ENCODE measurements around the gene SUCLG2.
"Not testable (repeated sequence)": the region's sequence is repeated elsewhere in the genome, so short reads cannot be mapped to it uniquely, and the experiment has no call there.

The SUCLG2 gene

DNA sequence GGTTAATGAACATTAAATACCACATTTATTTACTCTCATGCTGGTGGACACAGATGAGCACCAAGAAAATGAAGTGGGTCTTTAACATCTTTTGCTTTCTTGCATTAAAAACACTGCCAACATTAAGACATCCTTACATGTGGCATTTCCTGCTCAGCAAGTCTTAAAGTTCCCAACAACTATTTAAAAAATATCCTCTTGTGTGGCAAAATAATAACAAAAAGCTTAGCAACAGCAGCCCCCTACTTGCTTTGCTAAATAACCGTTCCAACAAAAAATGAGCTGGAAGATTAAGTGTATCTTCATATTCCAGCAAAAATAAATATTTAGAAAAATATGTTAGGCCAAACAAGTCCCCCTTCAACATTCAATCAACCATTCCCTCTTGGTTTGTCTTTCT, 93.1 kb downstream of the SUCLG2 start:
- no peak for DNase-seq (ENCODE audit: low read depth in 2 of 2)

DNA sequence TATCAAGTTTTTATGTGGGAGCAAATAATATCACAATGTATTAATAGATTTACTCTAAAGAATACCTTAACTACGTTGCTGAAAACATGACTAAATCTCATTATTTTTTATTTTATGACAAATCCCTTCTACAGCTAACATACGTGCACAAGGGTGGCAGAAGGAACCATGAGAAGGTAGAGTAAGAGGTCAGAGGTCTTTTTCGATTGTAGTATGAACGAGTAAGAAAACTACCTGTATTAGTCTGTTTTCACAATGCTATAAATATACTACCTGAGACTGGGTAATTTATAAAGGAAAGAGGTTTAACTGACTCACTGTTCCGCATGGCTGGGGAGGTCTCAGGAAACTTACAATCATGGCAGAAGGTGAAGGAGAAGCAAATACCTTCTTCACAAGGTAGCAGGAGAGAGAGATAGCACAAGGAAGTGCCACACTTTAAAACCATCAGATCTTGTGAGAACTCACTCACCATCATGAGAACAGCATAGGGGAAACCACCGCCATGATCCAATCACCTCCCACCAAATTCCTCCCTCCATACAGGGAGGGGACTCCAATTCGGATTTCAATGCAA, 95.3 kb downstream of the SUCLG2 start:
- DNase-seq (ENCODE audit: low read depth in 2 of 2), result no peak

DNA sequence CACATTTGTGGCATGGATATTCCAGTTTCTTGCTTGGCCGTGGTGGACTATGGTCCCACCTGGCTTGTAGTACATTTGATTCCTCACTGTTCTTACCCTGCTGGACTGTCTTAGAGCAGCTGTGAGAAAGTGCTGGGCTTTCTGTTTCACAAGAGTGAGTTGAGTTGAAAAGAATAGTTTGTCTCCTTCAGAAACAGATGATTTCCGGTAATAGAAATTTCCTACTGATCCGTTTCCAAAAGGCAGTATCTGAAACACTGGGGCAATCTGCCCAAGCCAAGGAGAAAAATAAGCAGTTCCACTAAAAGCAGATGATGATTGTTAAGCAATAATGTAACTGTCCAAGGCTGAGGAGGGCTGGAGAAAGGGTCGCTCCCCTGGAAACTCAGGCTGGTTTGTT, 96.0 kb downstream of the SUCLG2 start:
- DNase-seq (ENCODE audit: low read depth in 2 of 2), result no peak

DNA sequence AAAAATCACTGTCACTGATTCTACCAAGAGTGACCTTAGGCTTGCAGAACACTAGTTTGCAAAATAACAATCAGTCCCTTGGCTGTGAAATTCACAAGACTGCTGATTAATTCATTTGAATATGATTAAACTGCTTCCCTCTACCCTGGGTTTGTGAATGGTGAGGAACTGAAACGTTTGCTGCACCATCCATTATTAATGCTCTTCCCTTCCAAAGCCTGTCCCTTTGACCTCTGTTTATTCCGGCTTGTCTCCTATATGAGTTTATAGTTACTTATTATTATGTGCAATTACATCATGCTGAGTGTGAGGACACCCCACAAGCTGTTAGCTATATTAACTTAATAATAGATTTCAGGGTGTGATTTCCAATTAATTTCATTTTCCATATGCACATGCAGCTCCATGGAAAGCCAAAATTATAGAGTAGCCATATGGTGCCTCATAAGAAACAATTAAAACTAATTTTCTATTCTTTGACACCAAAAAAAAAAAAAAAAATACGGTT, 96.5 kb downstream of the SUCLG2 start:
- no peak for DNase-seq (ENCODE audit: low read depth in 2 of 2)

DNA sequence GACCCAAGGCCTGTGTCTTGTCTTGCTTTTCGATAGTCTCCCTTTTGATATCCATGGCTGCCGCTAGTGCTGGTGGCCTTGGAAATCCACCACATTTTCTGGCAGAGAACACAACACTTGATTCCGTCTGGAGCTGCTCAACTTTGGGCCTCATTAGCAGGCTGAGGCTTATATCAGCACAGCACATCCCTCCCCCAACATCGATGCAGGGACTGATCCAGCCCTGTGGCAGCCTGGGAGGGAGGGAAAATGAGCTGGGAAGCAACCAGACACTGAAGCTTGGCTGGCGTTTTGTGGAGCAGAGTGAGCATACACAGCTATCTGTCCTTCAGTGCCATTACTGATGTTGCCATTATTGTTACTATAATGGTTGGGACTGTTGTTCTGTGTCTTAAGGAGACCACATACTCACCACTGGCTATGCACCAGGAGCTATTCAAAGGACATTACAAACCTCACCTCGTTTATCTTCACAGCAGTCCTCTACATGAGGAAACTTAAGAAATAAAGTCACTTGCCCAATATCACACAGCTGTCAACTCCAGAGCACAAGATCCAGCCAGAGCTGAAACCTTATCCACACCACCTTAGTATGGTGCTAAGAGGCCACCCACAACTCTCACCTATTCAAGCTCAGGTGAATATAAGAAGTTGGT, 102.9 kb downstream of the SUCLG2 start:
- no peak for DNase-seq (ENCODE audit: low read depth in 2 of 2)

DNA sequence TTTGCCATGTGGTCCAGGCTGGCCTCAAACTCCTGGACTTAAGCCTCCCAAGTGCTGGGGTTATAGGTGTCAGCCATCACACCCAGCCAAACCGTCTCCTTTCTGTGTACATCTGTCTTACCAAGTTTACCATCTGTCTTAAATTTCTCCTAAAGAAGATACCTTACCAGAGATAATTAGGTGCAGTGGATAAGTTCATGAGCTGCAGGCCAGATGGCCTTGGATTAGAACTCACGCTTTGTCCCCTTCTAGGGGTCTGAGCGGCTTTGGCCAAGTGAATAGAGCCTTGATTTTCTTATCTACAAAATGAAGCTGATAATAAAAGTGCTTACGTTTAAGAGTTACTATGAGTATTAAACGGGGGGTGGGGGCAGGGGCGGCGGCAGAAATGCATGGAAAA, 103.9 kb downstream of the SUCLG2 start:
- no peak for DNase-seq (ENCODE audit: low read depth in 2 of 2)

DNA sequence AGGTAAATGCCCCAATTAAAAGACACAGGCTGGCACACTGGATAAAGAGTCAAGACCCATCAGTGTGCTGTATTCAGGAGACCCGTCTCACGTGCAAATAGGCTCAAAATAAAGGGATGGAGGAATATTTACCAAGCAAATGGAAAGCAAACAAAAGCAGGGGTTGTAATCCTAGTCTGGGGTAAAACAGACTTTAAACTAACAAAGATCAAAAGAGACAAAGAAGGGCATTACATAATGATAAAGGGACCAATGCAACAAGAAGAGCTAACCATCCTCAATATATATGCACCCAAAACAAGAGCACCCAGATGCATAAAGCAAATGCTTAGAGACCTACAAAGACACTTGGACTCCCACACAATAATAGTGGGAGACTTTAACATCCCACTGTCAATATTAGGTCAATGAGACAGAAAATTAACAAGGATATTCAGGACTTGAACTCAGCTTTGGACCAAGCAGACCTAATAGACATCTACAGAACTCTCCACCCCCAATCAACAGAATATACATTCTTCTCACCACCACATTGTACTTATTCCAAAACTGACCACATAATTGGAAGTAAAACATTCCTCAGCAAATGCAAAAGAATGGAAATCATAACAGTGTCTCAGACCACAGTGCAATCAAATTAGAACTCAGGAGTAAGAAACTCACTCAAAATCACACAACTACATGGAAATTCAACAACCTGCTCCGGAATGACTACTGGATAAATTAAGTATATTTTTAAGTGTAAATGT, 111.7 kb downstream of the SUCLG2 start:
- not testable (repeated sequence) for DNase-seq (ENCODE audit: low read depth in 2 of 2)

DNA sequence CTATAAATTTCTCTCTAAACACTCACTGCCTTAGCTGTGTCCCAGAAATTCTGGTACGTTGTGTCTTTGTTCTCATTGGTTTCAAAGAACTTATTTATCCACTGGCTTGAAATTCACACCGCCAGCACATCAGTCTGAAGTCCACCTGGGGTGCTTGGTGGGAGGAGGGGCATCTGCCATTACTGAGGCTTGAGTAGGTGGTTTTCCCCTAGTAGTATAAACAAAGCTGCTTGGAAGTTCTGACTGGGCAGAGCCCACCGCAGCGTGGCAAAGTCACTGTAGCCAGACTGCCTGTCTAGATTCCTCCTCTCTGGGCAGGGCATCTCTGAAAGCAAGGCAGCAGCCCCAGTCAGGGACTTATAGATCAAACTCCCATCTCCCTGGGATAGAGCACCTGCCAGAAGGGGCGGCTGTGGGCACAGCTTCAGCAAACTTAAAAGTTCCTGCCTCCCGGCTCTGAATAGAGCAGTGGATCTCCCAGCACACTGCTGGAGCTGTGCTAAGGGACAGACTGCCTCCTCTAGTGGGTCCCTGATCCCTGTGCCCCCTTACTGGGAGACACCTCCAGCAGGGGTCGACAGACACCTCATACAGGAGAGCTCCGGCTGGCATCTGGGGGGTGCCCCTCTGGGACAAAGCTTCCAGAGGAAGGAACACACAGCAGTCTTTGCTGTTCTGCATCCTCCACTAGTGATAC, 114.1 kb downstream of the SUCLG2 start:
- no peak for DNase-seq (ENCODE audit: low read depth in 2 of 2)

DNA sequence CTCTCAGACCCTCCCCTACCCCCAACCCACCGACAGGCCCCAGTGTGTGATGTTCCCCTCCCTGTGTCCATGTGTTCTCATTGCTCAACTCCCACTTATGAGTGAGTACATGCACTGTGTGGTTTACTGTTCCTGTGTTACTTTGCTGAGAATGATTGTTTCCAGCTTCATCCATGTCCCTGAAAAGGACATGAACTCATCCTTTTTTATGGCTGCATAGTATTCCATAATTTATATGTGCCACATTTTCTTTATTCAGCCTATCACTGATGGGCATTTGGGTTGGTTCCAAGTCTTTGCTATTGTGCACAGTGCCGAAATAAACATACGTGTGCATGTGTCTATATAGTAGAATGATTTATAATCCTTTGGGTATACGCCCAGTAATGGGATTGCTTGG, 117.2 kb downstream of the SUCLG2 start:
- DNase-seq (ENCODE audit: low read depth in 2 of 2), result not testable (repeated sequence)

DNA sequence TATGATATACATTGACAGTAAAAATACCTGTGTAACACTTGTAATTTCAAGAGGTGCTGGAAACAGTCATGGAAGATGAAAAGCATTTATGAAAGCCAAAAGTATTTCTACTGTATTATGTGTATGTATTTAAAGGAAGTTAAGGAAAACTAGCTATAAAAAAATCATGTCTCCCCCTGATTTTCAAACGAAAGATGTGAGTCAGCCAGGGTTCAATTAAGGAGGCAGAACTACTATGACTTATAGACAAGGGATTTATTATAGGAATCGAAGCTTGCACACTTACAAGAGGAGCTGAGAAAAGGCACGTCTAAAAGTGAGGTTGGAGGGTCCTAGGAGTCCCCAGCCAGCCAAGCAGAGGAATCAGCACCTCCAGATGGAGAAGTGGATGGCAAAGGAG, 119.4 kb downstream of the SUCLG2 start:
- no peak for DNase-seq (ENCODE audit: low read depth in 2 of 2)

DNA sequence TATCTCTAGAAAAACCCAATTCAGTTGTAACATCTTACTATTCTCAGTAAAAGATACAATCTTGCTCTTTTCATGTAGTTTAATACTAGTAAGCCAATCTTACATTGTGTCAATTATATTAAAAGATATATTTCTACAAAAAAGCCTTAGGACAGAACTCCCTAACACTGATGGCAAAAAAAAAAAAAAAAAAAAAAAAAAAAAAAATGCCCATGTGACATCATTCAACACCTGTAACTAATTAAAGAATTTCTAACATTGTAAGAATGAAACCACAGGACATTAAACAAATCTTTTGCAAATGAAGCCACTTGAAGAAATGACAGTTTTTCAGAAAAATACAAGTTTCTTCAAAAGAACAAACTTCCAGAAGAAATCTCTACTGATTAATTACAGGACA, 119.8 kb downstream of the SUCLG2 start:
- DNase-seq (ENCODE audit: low read depth in 2 of 2), result no peak

DNA sequence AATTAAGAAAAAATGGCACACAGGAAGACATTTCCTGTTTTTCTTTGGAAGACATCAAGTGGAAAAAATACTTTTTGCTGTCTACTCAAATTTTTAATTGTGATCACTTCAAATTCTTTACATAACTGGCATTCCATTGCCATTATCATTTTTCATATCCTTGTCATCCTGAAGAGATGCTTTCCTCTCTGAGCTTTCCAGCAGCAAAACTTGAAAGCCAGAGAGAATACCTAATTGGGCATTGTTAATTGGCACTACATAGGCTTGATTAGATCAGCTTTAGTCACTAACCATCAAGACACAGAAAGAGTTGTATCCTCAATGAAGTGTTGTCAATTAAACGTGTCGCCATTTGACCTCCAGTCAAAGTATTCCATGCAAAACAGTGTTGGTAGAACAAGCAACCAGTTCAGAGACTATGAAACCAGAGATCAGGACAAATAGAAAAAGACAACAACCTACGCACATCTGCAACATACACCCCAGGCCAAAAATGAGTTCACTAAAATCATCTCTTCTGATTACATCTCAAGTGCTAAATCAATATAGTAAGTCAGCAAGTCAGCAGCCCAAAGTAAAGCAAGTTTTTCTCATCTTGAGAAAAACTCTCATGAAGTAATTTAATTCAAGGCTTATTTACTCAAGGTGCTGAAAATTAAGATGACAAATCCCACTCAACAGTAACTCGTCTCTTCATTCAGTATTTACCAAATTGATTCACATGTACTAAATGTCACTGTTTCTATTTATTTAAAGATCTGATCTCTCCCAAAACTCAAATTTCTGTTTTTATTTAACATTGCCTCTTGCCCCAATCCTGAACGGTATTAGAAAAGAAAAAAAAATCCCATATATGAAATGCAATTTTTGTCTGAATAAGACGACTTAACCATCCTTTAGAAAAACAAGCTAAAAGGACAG, 123.0 kb downstream of the SUCLG2 start:
- DNase-seq (ENCODE audit: low read depth in 2 of 2), result no peak

DNA sequence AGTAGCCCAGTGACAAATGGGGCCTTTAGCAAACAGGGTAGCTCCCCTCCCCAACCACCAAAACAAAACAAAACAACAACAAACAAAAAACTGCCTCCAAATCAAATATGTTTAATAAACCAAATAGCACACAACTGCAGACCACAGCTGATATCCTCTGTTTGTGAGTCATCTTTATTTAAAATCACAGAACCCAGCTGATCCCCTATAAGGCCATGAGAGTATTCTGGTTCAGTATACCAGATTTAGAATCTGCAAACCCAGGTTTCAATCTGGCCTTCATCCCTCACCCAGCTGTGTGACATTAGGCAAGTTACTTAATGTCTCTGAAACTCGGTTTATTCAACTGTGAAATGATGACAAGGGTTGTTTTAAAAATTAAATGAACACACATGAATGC, 124.5 kb downstream of the SUCLG2 start:
- no peak for DNase-seq (ENCODE audit: low read depth in 2 of 2)

DNA sequence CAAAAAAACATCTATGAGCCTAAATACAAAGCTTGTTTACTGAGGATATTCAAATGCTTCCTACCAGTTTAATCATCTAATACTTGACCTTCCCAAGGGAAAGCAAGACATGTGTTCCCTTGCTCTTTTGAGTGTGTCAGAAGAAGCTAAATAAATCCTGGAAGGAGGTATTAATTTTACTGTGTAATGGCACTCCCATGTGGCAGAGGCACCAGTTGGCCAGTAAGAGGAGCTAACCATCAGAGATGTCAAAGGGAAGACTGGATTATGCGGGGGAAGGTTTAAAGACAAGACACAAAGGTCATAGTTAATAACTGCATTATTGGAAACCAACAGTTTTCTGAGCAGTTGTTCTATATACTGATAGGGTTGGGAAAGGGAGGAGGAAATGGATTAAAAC, 125.1 kb downstream of the SUCLG2 start:
- no peak for DNase-seq (ENCODE audit: low read depth in 2 of 2)

DNA sequence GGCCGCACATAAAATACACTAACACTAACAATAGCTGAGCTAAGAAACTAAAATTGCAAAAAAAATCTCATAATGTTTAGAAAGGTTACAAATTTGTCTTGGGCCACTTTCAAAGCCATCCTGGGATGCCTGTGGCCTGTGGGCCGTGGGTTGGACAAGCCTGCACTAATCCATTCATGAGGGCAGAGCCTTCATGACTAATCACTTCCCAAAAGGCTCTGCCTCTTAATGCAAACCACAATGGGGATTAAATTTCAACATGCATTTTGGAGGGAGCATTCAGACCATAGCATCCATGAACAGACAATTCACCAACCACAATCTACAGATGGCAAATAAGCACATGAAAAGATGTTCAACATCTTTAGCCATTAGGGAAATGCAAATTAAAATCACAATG, 128.2 kb downstream of the SUCLG2 start:
- DNase-seq (ENCODE audit: low read depth in 2 of 2), result no peak

DNA sequence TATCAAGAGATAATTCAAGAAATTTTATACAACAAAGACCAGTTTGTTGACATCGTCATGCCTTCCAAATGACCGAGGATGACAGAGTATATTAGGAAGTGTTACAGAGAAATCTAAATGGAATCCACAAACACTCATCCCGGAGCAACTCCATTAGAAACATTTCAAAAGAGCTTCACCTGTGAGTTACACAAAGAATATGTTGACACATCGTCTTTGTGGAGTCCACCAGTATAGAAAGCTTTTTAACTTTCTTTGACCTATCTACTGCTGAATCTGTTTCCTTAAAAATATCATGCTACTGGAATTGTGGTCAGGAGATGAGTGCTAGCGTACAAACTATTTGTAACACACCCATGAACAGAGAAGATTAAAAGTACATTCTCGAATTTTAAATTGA, 130.4 kb downstream of the SUCLG2 start:
- DNase-seq (ENCODE audit: low read depth in 2 of 2), result no peak

DNA sequence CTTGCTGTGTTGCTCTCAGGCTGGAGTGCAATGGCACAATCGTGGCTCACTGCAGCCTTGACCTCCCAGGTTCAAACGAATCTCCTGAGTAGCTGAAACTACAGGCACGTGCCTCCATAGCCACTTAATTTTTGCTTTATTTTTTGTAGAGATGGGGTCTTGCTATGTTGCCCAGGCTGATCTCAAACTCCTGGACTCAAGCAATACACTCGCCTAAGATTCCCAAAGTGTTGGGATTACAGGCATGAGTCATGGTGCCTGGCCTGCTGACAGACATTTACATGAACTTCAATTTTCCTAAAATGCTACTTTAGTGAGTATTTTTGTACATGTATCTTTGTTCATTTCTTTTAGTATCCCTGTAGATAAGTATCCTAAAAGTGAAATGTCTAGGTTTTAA, 132.3 kb downstream of the SUCLG2 start:
- DNase-seq (ENCODE audit: low read depth in 2 of 2), result no peak

DNA sequence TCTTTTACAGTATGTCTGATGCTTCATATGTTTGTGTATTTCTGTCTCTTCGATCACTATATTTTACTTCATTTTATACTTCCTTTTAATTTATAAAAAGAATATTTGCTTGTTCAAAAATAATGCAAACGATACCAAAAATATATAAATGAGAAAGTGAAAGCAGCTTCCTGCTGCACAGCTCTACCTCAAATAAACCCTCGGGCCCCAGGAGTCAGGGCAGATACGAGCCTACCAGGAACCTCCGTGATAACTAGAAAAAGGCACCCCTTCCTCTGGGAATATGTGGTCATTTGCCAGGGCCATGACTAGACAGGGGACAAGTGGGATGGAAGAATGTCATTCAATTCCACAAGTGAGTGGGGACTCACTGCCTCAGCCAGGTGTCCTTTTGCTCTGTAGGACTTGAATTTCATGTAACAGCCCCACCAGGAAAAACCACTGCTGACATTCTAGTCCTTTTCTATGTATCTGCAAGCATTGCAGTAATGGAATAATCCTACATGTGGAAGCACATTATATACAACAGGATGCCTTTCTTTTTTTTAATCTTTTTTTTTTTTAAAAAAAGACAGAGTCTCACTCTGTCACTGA, 133.3 kb downstream of the SUCLG2 start:
- DNase-seq (ENCODE audit: low read depth in 2 of 2), result no peak

DNA sequence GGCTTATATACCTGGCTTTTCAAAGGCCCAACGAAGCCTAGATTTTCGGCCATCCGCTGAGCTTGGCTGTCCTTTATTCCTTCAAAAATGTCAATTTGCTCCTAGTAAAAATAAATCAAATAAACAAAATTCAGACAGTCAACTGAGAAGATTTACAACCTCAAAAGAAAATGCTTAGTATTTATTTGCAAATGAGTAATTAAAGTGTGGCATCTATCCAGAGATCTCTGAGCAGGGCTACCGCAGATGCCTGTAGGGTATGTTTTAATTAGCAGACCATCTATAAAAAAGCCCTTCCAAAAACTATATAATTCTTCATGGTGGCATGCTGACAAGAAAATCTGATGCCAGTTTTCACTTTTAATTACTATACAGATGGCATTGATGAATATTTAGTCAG, 136.2 kb downstream of the SUCLG2 start:
- DNase-seq (ENCODE audit: low read depth in 2 of 2), result no peak

DNA sequence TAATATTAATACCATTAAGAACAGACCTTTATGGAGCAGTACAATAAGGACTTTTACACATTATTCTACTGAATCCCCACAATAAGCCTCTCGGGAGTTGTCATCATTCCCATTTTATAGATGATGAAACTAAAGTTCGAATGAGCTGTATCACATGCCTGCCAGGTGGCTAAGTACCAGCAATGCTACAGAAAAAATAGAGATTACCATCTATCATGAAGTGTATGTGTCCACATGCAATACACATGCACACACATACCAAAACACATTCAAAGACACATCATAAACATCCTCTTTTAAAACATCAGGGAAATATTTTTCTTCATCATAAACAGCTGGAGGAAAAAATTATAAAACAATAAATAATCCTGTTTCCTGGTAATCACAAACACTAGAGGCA, 136.6 kb downstream of the SUCLG2 start:
- no peak for DNase-seq (ENCODE audit: low read depth in 2 of 2)

DNA sequence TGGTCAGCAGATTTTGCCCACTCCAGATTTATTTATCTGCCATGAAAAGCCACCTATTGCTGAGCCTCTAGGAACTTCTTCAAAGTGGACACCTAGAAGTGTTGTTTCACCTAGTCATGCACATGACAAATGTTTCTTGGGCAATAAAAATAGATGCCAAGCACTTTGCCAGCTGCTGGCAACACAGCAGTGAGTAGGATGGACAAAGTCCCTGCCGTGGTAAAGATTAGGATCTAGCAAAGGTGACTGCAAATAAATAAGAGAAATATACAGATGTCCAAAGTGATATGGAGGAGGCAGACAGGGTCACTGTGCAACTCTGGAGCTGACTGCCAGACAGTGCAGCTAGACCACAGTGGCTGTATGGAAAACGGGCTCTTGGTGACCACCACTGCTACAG, 137.9 kb downstream of the SUCLG2 start:
- no peak for DNase-seq (ENCODE audit: low read depth in 2 of 2)

Measured in stimulated activated CD4-positive, alpha-beta T cell treated with anti-CD3 and anti-CD28 coated beads, Interleukin-15, amount 100 ng/mL, for 48 hours (primary cell).